Spleen (tissue), 11 donors: Measurements from ENCODE around the gene ADGRG1. TPM values are rescaled to one million over a fixed set of nuclear protein-coding genes. Genes with fewer than 3 reads are reported as not detected.
A peak's percentile ranks its signal among the peaks of the same experiment; 100 is the strongest.

ENCODE experiments used
- DNase-seq: peaks from one replicate; pipeline ENCODE4 v3.0.0-alpha.2; 2020
- H3K27ac ChIP-seq, 8 donors: fragments of 200-600 bp; sonication (generic) in 7 of 8; 1 replicate in 4 of 8; 2 replicates in 4 of 8; pipeline versions ENCODE4 v1.5.0 to v1.8.0; 2016 to 2021; ENCODE audit warnings: inconsistent platforms in 4 of 8, mild to moderate bottlenecking in 4 of 8, moderate library complexity in 1 of 8
- H3K27me3 ChIP-seq, 7 donors: fragments of 200-600 bp; sonication (generic) in 6 of 7; replicated peaks in 1 of 7; 1 replicate in 4 of 7; 2 replicates in 3 of 7; pipeline versions ENCODE4 v1.5.0 to v1.8.0; 2016 to 2021; ENCODE audit warnings: inconsistent platforms in 3 of 7, mild to moderate bottlenecking in 1 of 7
- H3K36me3 ChIP-seq, 6 donors: fragments of 200-600 bp; sonication (generic) in 5 of 6; 1 replicate in 4 of 6; 2 replicates in 2 of 6; pipeline versions ENCODE4 v1.5.0 to v1.8.0; 2016 to 2021; ENCODE audit warnings: inconsistent platforms in 2 of 6
- H3K4me1 ChIP-seq, 6 donors: fragments of 200-600 bp; sonication (generic) in 5 of 6; 1 replicate in 3 of 6; 2 replicates in 3 of 6; pipeline versions ENCODE4 v1.5.0 to v1.8.0; 2016 to 2021; ENCODE audit warnings: inconsistent platforms in 3 of 6
- H3K4me3 ChIP-seq, 8 donors: fragments of 200-600 bp; sonication (generic) in 7 of 8; 1 replicate in 4 of 8; 2 replicates in 4 of 8; pipeline versions ENCODE4 v1.5.0 to v1.8.0; 2016 to 2021; ENCODE audit warnings: inconsistent platforms in 4 of 8, mild to moderate bottlenecking in 4 of 8, moderate library complexity in 2 of 8
- H3K9me3 ChIP-seq, 8 donors: fragments of 200-600 bp; sonication (generic) in 7 of 8; 1 replicate in 4 of 8; 2 replicates in 4 of 8; pipeline versions ENCODE4 v1.5.0 to v1.8.0; 2016 to 2021; ENCODE audit warnings: inconsistent platforms in 4 of 8
- CTCF ChIP-seq, 11 experiments: fragments of 200-600 bp in 7 of 11; fragments of 450-650 bp in 4 of 11; sonication (generic) in 4 of 11; IDR thresholded peaks in 8 of 11; conservative IDR thresholded peaks in 3 of 11; 1 replicate in 7 of 11; 2 replicates in 4 of 11; pipeline versions ENCODE4 v1.4.0 to v1.8.0; 2016 to 2021; ENCODE audit warnings: antibody characterized with exemption in 11 of 11, inconsistent platforms in 4 of 11, mild to moderate bottlenecking in 1 of 11
- POLR2A ChIP-seq, 3 donors: fragments of 450-650 bp; IDR thresholded peaks; one replicate each; pipeline ENCODE4 v1.5.1; 2017; ENCODE audit warnings: antibody characterized with exemption in 3 of 3, mild to moderate bottlenecking in 1 of 3
- POLR2AphosphoS5 ChIP-seq, 3 donors: sonication (generic); formaldehyde crosslinking; IDR thresholded peaks; one replicate each; pipeline ENCODE4 v1.5.1; 2017; ENCODE audit warnings: antibody characterized with exemption in 3 of 3
- WGBS, 5 donors: extraction: QIAGEN DNeasy Blood & Tissue Kit in 3 of 5; methylation state at CpG; one replicate each; pipeline versions ENCODE4 v1.1.5 to v1.1.7; 2013 to 2018; 5-methylcytosine and 5-hydroxymethylcytosine counted together
- intact Hi-C: fragments of 100-400 bp; cut with DNase I; formaldehyde crosslinking; loops from one replicate; pipeline ENCODE4 v1.15.0; 2023; ENCODE audit warnings: low total_unique reads
- polyA plus RNA-seq, 3 donors: library from polyadenylated mRNA; stranded (reverse); fragments of 200-250 nt; gene quantifications; one replicate each; pipeline ENCODE4 v1.2.1, GENCODE V29; 2013
- total RNA-seq, 7 donors: library from RNA; depleted of rRNA in 3 of 7; stranded (reverse); fragments of >200 nt in 3 of 7; fragmentation: NEBNext Ultra II Directional in 4 of 7; extraction: Animal tissue kit (Norgen Biotek cat#: 25700) in 4 of 7; gene quantifications; one replicate each; pipeline versions ENCODE4 v1.1.0 to v1.2.1, GENCODE V29; 2016 to 2021
- donor health status: healthy with polysubstance abuse.
- donor health status: DM: no; HTN: no; CAD: no; lungs with moderate emphysema.
- donor health status: DM: no; HTN: no; CAD: no.
- donor health status: Bipolar disorder and iron deficiency.
- donor health status: healthy.
- donor health status: DM: no; HTN: no; CAD: no.
- donor health status: DM: yes; HTN: yes; CAD: no.

The ADGRG1 gene
- total and polyA plus RNA-seq, 10 donors, result 1.0 to 23.7 (median 8.2) TPM

- Histone ChIP-seq H3K4me3 (no peak overlapping the region), H3K4me1 (peaks cover 0 to 63% (median 25%) of the 10 kb centered on the region in 6 donors), H3K27ac (peak overlapping the region in 6 of 8 donors; percentile 66 to 89 (median 80)), H3K36me3 (peaks cover 0 to 36% (median 0%) of the 10 kb centered on the region in 6 donors), H3K9me3 (no peaks in the 10 kb centered on the region), H3K27me3 (no peaks in the 10 kb centered on the region)
- intact Hi-C loops, result no loop called here
- TF ChIP-seq CTCF (IDR thresholded peaks at IDR 0.05 in 8 of 11, conservative IDR thresholded peaks at IDR 0.05 in 3 of 11), result no peak
- no peak for TF ChIP-seq POLR2AphosphoS5 (IDR thresholded peaks at IDR 0.05)
- WGBS, 5 donors, result 52 to 73% (median 67%) methylated on average over 4 of the region's 4 CpGs
- peak; percentile 61 for DNase-seq
These were observed 60.1 kb downstream of the ADGRG1 start for GRCh38 chr16:57688487-57688986.

DNA sequence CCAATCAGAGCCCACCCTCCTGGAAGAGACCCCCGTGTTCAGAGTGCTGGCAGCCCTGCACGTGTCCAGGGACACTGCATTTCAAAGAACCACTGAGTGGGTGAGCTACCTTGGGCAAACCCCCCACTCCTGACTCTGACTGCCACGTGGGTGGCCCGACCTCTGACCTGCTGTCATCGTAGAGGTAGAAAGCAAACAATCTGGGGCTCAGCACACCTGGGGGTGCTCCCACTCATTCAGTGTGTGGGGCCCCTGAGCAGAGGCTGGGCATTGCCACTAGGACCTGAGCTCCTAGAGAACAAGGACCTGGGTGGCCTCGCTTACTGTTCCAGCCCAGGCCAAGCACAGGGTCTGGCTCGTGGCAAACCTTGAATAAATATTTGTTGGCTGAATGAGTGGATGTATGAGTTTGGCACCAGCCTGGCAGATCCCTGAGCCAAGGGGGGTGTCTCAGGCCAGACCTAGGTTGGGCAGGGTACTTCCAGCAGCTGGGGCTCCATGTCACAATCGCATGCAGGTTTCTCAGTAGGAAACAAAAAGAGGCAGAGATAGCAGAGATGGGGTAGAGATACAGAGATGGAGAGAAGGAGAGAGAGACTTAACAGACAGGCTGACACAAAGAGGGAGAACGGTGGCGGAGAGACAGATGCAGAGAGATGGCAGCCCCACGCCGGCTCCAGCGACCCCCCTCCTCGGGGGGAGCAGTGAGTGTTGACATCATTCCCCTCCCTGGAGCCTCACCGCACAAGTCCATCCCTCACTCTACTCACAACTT is 60.7 kb downstream of the ADGRG1 start:
- TF ChIP-seq POLR2AphosphoS5 (IDR thresholded peaks at IDR 0.05), result no peak
- TF ChIP-seq POLR2A (IDR thresholded peaks at IDR 0.05), result no peak
- no peak for TF ChIP-seq CTCF (IDR thresholded peaks at IDR 0.05 in 8 of 11, conservative IDR thresholded peaks at IDR 0.05 in 3 of 11)
- Histone ChIP-seq H3K4me3 (peak overlapping the region in 1 of 8 donors; percentile 45), H3K36me3 (peaks cover 0 to 36% (median 0%) of the 10 kb centered on the region in 6 donors), H3K4me1 (peaks cover 0 to 61% (median 25%) of the 10 kb centered on the region in 6 donors), H3K27ac (peak overlapping the region in 7 of 8 donors; percentile 43 to 89 (median 76)), H3K27me3 (no peaks in the 10 kb centered on the region), H3K9me3 (no peaks in the 10 kb centered on the region)
- WGBS, 5 donors, result 7 to 37% (median 33%) methylated on average over 10 to 15 of the region's 15 CpGs
- DNase-seq, result peak; percentile 74
- intact Hi-C loops, result no loop called here

GRCh38 chr16:57689762-57690558 is 61.5 kb downstream of the ADGRG1 start:
- H3K27me3 ChIP-seq, result no peaks in the 10 kb centered on the region
- WGBS, 5 donors, result 12 to 36% (median 17%) methylated on average over 7 to 13 of the region's 13 CpGs
- peaks cover 0 to 29% (median 0%) of the 10 kb centered on the region in 6 donors for H3K36me3 ChIP-seq
- H3K27ac ChIP-seq, result peak overlapping the region in 7 of 8 donors; percentile 43 to 89 (median 76)
- H3K9me3 ChIP-seq, result no peaks in the 10 kb centered on the region
- peaks cover 0 to 68% (median 26%) of the 10 kb centered on the region in 6 donors for H3K4me1 ChIP-seq
- intact Hi-C loops, result no loop called here
- TF ChIP-seq POLR2AphosphoS5 (IDR thresholded peaks at IDR 0.05) (peak; percentile 66 to 80 (median 79)), POLR2A (IDR thresholded peaks at IDR 0.05) (no peak), CTCF (IDR thresholded peaks at IDR 0.05 in 8 of 11, conservative IDR thresholded peaks at IDR 0.05 in 3 of 11) (no peak)
- peak; percentile 88 for DNase-seq
- peak overlapping the region in 1 of 8 donors; percentile 45 for H3K4me3 ChIP-seq
